ENCODE results near the gene KIRREL3.

Gene KIRREL3

DNA sequence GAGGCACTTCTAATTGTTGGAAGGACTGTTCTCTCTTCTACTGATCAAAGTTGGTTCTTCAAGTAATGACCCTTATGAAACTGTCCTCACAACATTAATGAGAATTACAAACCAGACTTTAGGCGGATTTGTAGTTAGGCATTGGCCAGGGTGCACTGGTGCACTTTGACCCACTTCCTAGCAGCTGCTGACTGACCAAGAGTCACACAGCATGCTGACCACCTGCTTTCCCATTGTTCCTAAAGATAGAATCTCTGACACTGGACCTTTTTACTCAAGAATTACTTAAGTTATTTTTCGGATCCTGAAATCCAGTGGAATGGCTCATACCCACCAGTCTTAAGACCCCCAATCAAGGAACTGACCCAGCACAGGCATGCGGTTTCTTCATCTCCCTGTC lies 381.1 kb downstream of the KIRREL3 start:
- Mint-ChIP-seq H3K9me3 (no peaks in the 10 kb centered on the region), H3K36me3 (ENCODE audit: low read depth) (no peaks in the 10 kb centered on the region), H3K4me1 (ENCODE audit: low read depth) (no peaks in the 10 kb centered on the region), H3K4me3 (no peak overlapping the region), H3K27me3 (peaks cover 12% of the 10 kb centered on the region), H3K27ac (no peak overlapping the region)

DNA sequence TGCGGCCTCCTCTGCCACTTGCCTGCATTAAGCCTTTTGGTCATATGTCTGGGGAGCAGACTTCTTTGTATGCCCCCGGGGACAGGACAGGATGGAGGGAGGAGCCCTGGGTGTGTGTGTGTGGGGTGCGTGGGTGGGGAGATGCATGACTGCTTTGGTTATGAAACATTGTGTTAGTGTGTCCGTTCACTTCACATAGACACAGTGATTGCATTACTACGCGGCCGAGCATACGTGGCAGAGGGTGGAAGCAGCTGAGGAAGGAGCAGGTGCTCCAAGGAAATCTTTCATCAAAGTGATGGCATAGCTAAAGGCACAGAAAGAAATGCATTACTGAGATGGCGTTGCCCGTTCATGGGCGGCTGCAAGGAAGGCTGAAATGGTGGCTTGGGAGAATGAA lies 384.7 kb downstream of the KIRREL3 start:
- no peak overlapping the region for H3K4me3 Mint-ChIP-seq
- H3K9me3 Mint-ChIP-seq, result no peaks in the 10 kb centered on the region
- H3K27ac Mint-ChIP-seq, result no peak overlapping the region
- H3K27me3 Mint-ChIP-seq, result peaks cover 9% of the 10 kb centered on the region
- H3K36me3 Mint-ChIP-seq (ENCODE audit: low read depth), result no peaks in the 10 kb centered on the region
- H3K4me1 Mint-ChIP-seq (ENCODE audit: low read depth), result no peaks in the 10 kb centered on the region

DNA sequence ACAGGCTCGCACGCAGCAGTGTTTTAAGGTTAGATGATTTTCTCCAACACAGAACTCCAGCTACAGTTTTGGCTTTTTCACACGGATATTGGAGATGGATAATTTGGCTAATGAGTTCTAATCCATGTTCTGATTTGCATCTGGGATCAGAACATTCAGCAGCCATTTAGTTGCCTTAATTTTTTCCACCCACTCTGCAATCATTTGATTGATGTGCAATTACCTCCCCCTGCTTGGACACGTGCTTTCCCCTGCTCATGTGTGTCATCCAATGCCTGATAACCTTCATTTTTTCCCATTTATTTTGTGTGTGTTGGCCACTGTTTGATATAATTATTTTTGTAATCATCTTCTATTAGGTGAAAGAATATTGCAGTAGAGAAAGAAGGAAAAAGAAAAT lies 387.3 kb downstream of the KIRREL3 start:
- no peaks in the 10 kb centered on the region for H3K36me3 Mint-ChIP-seq (ENCODE audit: low read depth)
- no peak overlapping the region for H3K27ac Mint-ChIP-seq

DNA sequence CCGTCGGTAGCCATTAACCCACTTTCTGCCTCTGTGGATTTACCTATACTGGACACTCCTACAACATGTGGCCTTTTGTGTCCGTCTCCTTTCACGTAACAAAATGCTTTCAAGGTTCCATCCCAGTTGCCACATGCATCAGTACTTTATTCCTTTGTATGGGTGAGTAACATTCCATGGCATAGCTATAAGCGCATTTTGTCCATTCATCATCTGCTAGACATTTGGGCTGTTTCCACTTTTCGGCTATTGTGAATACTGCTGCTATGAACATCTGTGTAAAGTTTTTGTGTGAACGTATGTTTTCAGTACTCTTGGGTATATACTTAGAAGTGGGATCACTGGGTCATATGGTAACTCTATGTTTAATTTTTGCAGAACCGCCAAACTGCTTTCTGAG lies 387.9 kb downstream of the KIRREL3 start:
- Mint-ChIP-seq H3K27ac (no peak overlapping the region), H3K4me3 (no peak overlapping the region), H3K9me3 (no peaks in the 10 kb centered on the region), H3K4me1 (ENCODE audit: low read depth) (no peaks in the 10 kb centered on the region), H3K27me3 (peaks cover 4% of the 10 kb centered on the region), H3K36me3 (ENCODE audit: low read depth) (no peaks in the 10 kb centered on the region)

More for the DNA sequence above, 387.3 kb downstream of the KIRREL3 start:
- no peaks in the 10 kb centered on the region for H3K9me3 Mint-ChIP-seq
- H3K4me3 Mint-ChIP-seq, result no peak overlapping the region
- peaks cover 4% of the 10 kb centered on the region for H3K27me3 Mint-ChIP-seq
- H3K4me1 Mint-ChIP-seq (ENCODE audit: low read depth), result no peaks in the 10 kb centered on the region

DNA sequence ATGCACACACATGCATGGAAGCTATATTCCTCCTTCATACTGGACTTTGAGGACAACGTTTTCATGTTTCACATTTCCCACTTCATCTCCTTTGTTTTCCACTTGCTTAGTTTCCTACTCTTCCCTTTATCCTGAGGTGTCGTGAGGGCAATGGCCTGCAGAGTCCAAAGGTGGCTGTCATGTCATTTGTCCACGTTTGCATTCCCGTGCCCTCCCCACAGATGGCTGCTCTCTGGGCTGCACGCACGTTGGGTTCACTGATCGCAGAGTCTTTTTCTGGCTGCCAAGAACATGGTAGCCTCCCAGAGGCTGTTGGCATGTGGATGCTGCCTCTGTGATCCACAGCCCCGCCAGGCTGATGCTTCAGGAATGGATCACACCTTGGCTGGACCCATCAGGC lies 389.1 kb downstream of the KIRREL3 start:
- no peaks in the 10 kb centered on the region for H3K9me3 Mint-ChIP-seq

DNA sequence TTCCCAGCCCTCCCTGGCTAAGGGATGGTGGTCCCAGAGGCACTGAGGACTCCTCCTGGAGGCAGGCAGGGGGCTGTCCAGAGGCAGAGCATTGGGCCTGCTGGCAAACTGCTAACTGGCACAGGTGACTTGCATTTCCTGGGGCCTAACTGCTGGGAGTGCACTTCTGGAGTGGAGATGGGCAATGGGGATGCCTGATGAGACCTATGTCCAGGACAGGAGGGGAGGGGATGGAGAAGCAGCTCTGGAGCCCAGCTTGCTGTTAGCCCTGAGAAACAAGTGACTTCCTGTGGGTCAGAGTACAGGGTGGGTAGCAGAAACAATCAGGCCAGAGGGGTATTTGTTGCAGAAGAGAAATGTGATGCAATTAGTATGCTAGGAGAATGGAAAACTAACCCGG lies 391.9 kb downstream of the KIRREL3 start:
- H3K4me1 Mint-ChIP-seq (ENCODE audit: low read depth), result no peaks in the 10 kb centered on the region

More for the DNA sequence above, 389.1 kb downstream of the KIRREL3 start:
- Mint-ChIP-seq H3K27me3 (peaks cover 11% of the 10 kb centered on the region), H3K36me3 (ENCODE audit: low read depth) (no peaks in the 10 kb centered on the region), H3K27ac (no peak overlapping the region), H3K4me3 (no peak overlapping the region), H3K4me1 (ENCODE audit: low read depth) (no peaks in the 10 kb centered on the region)

DNA sequence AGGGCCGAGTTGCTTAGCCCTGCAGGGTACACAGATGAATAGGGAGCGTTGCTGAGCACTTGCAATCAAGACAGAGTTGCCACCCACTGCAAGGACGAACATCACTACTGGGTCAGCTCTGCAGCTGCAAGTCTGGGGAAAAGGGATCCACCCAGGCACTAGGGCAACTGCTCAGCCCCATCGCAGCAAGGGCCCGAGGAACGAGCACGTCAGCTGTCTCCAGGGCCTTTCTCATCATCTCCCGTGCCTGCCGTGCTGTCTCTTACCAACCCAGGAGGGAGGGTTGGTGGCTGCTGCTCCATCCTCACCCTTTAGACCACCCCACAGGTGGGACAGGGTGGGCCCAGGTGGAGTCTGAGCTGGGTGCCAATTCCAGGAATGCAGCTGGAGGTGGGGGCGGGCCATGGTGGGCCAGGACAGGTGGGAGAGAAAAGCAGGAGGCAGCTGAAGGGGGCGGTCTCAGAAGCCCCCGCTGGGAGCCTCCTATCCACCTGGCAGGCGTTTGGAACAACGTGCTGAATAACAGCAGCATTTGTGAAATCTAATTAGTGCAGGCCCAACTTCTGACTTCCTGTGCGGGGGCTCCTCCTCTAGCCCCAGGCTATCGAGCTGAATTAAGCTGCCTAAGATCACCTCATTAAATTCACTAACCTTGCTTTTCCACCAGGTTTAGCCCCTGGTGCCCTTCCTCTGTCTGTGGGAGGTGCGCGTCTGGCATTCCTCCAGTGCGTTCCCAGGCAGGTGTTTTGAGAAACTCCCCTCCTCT lies 392.6 kb downstream of the KIRREL3 start:
- Mint-ChIP-seq H3K27me3 (peaks cover 16% of the 10 kb centered on the region), H3K4me1 (ENCODE audit: low read depth) (no peaks in the 10 kb centered on the region), H3K9me3 (no peaks in the 10 kb centered on the region), H3K36me3 (ENCODE audit: low read depth) (no peaks in the 10 kb centered on the region), H3K4me3 (no peak overlapping the region), H3K27ac (no peak overlapping the region)

More for the DNA sequence above, 391.9 kb downstream of the KIRREL3 start:
- no peaks in the 10 kb centered on the region for H3K36me3 Mint-ChIP-seq (ENCODE audit: low read depth)
- H3K9me3 Mint-ChIP-seq, result no peaks in the 10 kb centered on the region
- no peak overlapping the region for H3K27ac Mint-ChIP-seq
- H3K4me3 Mint-ChIP-seq, result no peak overlapping the region
- H3K27me3 Mint-ChIP-seq, result peaks cover 16% of the 10 kb centered on the region

DNA sequence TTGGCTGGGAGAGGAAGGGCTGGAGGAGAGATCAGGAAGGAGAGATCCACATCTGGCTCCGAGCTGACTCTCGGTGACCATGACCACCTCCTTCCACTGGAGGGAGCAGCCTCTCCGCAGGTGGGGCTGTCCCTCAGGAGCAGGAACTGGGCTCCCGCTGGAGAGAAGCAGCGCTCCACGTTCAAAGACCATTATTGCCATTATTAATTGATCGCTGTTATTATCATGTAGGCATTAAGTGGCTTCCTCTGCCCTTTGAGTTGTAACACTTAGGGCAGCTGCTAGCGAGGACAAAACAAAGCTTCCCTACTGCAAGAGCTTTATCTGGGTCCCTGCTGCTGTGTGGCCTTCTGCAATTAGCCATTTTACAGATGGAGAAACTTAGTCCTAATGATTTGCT lies 393.2 kb downstream of the KIRREL3 start:
- H3K4me1 Mint-ChIP-seq (ENCODE audit: low read depth), result no peaks in the 10 kb centered on the region
- H3K4me3 Mint-ChIP-seq, result no peak overlapping the region
- peaks cover 16% of the 10 kb centered on the region for H3K27me3 Mint-ChIP-seq
- no peak overlapping the region for H3K27ac Mint-ChIP-seq
- no peaks in the 10 kb centered on the region for H3K9me3 Mint-ChIP-seq
- H3K36me3 Mint-ChIP-seq (ENCODE audit: low read depth), result no peaks in the 10 kb centered on the region

DNA sequence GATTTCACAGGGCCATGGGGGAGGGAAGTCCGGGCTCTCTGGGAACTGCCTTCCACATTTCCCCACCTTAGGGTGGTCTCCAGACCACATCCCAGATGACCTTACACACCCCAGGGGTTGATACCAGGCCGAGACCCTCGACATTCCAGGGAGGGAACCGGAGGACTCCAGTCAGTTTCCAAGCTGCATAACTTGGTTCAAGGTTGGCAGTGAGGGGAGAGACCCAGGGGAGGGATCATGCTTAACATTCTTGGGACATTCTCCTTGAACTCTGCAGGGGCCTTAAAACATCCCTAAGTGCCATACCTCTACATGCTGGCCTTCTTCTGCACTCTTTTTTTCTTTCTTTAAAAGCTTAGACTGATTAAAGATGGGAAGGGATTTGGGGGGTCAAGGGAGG lies 394.1 kb downstream of the KIRREL3 start:
- no peaks in the 10 kb centered on the region for H3K36me3 Mint-ChIP-seq (ENCODE audit: low read depth)
- H3K27ac Mint-ChIP-seq, result no peak overlapping the region
- H3K27me3 Mint-ChIP-seq, result peaks cover 16% of the 10 kb centered on the region
- no peaks in the 10 kb centered on the region for H3K9me3 Mint-ChIP-seq
- no peak overlapping the region for H3K4me3 Mint-ChIP-seq
- no peaks in the 10 kb centered on the region for H3K4me1 Mint-ChIP-seq (ENCODE audit: low read depth)

DNA sequence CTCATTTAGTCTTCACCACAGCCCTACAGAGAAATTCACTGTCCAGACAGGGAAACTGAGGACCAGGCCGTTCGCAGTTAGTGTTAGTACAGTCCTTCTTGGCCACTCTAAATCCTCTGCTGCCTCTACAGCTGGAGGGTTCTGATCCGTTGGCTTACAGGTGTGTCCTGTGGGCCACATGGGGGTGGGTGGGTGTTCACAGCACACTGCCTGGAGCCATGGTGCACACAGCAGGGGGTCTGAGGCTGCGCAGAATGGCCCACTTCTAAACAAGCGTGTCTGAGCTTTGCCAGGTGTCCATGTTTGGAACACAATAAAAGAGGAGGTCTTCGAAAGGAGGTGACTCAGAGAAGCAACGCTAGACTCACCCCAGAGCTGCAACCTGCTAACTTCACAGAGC lies 396.1 kb downstream of the KIRREL3 start:
- Mint-ChIP-seq H3K36me3 (ENCODE audit: low read depth) (no peaks in the 10 kb centered on the region), H3K27me3 (peaks cover 25% of the 10 kb centered on the region), H3K4me3 (no peak overlapping the region), H3K4me1 (ENCODE audit: low read depth) (no peaks in the 10 kb centered on the region), H3K9me3 (no peaks in the 10 kb centered on the region), H3K27ac (no peak overlapping the region)

DNA sequence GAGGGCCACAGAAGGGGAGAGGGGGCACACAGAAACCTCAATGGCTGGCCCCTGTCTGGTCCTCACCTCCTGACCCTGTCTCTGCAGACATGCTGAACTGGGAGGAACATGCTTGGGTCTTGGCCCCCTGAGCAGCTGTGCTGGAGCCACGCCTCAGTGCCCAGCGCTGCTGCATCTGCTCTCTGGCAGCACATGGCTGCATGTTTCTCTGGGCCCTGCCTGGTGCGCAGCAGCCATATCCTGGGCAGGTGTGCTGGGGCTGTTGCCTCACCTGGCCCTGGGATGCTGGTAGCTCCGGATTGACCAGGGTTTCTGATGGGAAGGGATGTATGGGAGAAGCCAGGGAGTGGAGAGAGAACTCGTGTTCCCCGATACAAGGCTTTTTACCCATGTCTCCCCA lies 397.1 kb downstream of the KIRREL3 start:
- Mint-ChIP-seq H3K27ac (no peak overlapping the region), H3K4me1 (ENCODE audit: low read depth) (no peaks in the 10 kb centered on the region), H3K9me3 (no peaks in the 10 kb centered on the region), H3K36me3 (ENCODE audit: low read depth) (no peaks in the 10 kb centered on the region), H3K4me3 (no peak overlapping the region), H3K27me3 (peaks cover 25% of the 10 kb centered on the region)

DNA sequence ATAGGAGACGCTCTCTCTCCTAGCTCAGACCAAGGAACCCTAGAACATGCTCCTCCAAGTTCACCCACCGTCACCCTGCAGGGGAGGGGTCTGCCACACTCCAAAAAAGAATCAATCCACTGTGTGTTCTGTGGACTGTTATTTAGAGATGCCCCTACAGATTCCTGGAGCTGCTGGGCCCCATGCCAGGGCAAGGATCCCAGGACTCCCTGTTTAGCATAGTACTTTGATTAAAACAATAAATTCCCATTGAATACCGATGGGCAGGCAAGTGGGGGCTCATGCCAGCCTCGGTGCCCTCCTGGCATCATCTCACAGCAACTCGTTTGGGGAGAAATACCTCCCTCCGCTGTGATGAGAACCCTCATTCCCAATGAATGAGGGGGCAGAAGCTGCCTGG lies 397.6 kb downstream of the KIRREL3 start:
- Mint-ChIP-seq H3K9me3 (no peaks in the 10 kb centered on the region), H3K36me3 (ENCODE audit: low read depth) (no peaks in the 10 kb centered on the region), H3K27me3 (peaks cover 25% of the 10 kb centered on the region), H3K4me3 (no peak overlapping the region), H3K27ac (no peak overlapping the region), H3K4me1 (ENCODE audit: low read depth) (no peaks in the 10 kb centered on the region)

DNA sequence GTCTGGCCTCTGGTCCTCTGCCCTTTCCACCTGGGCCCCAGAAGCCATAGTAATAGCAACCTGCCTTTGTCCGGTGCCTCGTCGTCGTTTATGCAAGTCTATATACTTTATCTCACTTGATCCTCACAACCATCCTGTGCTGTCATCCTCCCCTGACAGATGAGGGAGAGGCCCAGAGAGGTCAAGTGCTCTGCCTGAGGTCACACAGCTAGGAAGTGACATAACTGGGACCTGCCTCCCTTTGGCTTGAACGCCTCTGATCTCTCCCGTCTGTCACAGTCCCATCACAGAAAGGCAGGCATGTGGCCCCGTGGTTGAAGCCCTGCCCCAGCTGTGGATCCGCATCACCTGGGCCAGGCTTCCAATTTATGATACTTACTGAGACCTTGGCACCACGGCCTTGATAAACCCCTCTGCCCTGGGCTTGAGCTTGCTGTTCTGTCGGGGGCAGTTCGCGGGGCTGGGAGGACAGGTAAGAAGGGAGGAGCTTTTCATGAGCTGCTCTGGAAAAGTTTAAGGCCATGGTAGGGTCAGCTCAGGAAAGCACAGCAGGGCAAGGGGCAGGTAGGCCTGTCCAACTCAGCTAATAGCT lies 398.1 kb downstream of the KIRREL3 start:
- H3K4me3 Mint-ChIP-seq, result no peak overlapping the region
- no peaks in the 10 kb centered on the region for H3K36me3 Mint-ChIP-seq (ENCODE audit: low read depth)
- peaks cover 25% of the 10 kb centered on the region for H3K27me3 Mint-ChIP-seq
- no peaks in the 10 kb centered on the region for H3K4me1 Mint-ChIP-seq (ENCODE audit: low read depth)
- no peak overlapping the region for H3K27ac Mint-ChIP-seq
- no peaks in the 10 kb centered on the region for H3K9me3 Mint-ChIP-seq

DNA sequence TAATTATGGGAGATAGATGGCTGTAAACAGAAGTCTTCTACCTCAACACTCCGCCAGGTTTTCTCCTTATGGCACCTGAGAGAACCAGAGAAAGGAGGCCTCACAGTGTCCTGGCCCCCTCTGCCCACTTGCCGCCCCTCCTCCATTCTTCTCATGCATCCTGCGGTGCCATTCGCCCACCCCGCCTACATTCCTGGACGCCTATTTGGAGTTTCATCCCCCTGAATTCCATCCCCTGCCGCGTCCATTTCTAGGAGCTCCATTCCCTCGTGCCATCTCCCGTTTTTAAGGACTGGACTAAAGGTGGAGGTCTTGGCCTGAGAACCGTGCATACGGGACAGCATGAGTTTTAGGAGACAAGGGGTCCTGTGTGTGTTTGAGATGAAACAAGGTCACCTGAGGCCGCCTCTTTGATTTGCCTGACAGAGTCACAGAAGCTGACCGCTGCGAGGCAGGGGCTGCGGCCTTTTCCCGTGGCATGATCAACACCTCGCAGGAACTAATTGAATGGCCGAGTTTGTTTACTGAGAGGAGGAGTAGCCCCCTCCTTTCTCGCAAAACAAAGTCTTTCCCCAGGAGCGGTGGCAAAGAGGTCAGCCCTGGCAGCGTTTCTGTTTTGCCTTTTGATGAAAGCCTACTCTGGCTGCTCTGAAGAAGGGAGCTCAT lies 398.9 kb downstream of the KIRREL3 start:
- no peaks in the 10 kb centered on the region for H3K9me3 Mint-ChIP-seq
- H3K4me3 Mint-ChIP-seq, result no peak overlapping the region
- no peak overlapping the region for H3K27ac Mint-ChIP-seq
- no peaks in the 10 kb centered on the region for H3K4me1 Mint-ChIP-seq (ENCODE audit: low read depth)
- peaks cover 19% of the 10 kb centered on the region for H3K27me3 Mint-ChIP-seq
- H3K36me3 Mint-ChIP-seq (ENCODE audit: low read depth), result no peaks in the 10 kb centered on the region

DNA sequence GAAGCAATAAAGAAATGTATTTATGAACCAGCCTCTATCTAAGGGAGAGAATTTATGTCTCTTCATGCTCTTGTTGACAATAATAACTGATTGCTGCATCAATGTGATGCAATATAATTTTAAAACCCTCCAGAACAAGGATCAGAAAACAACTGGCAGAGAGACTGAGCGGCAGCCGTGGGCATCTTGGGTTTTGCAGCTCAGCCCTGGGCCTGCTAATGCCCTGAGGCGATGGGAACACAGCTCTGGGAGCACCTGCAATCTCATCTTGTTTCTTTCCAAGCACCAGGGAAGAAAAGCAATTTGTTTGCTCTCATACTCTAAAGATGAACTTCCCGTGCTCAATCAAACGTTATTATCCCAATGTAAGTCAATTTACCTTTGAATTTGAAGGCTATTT lies 399.4 kb downstream of the KIRREL3 start:
- no peak overlapping the region for H3K27ac Mint-ChIP-seq
- no peak overlapping the region for H3K4me3 Mint-ChIP-seq
- no peaks in the 10 kb centered on the region for H3K36me3 Mint-ChIP-seq (ENCODE audit: low read depth)
- H3K4me1 Mint-ChIP-seq (ENCODE audit: low read depth), result no peaks in the 10 kb centered on the region
- no peaks in the 10 kb centered on the region for H3K9me3 Mint-ChIP-seq
- peaks cover 18% of the 10 kb centered on the region for H3K27me3 Mint-ChIP-seq
